ENCODE measurements around the gene DNAH7.

DNA sequence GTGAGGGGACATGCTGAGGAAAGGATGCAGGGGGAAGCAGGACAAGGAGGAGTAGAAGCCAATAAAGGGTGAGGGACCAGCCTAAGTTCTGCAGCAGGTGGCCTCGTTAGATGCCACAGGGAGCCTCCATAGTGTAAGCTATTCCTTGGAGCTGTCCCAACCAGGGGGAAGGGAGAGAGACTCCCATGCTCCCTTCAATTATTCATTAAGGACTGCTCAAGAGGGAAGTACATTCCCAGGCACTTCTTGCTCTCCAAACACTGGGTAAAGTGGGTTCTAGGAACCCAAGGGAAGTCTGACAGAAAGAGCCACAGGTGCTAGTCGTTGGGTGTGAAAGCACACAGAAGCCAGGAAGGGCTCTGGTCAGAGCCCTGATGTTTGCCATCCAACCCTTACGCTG is 217.9 kb downstream of the DNAH7 start:
- TF ChIP-seq CTCF (optimal IDR thresholded peaks at IDR 0.05 in 1 of 3, IDR thresholded peaks at IDR 0.05 in 1 of 3, conservative IDR thresholded peaks at IDR 0.05 in 1 of 3; ENCODE audit: extremely low read depth in 1 of 3, insufficient read depth in 2 of 3, low read length in 3 of 3) (no peak), EZH2 (IDR thresholded peaks at IDR 0.05; ENCODE audit: low read length) (no peak)
